ENCODE measurements around the gene CDC42EP2. TPM values are rescaled to one million over a fixed set of nuclear protein-coding genes. Genes with fewer than 3 reads are reported as not detected.

Gene CDC42EP2
- total and polyA plus RNA-seq, 11 donors, result 3.3 to 25.0 (median 10.3) TPM

DNA sequence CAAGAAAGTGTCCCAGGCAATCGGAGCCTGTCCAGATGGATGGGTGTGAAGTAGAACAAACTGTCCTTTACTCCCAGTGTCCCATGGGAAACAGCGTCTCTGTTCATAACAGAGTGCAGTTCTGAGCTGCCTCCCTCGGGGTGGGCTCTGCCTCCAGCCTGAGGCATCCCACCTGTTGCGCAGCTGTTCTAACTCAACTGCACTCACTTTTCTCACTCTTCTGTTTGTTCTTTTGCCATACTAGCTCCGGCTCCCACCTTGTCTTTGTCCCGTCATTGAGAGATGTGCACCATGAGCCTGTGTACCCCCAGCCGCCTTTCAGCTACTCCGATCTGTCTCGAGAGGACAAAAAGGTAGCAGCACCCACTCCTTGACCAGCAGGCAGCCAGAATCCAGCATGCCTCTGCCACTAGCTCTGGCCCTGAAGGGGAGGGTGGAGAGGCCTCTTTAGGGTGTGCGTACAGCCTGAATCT is 20.7 kb upstream of the CDC42EP2 start:
- peaks cover 6 to 94% (median 70%) of the 10 kb centered on the region in 12 donors for H3K4me1 ChIP-seq
- 76 to 84% (median 80%) methylated on average over 10 of the region's 10 CpGs for WGBS, 4 donors
- ATAC-seq (peak; percentile 21 to 42 (median 37)), DNase-seq (peak in 4 of 5 donors; percentile 57 to 89 (median 74))
- H3K36me3 ChIP-seq, result peaks cover 0 to 41% (median 12%) of the 10 kb centered on the region in 9 donors
- peak overlapping the region; percentile 28 to 92 (median 79) for H3K27ac ChIP-seq
- H3K9me3 ChIP-seq, result no peaks in the 10 kb centered on the region
- TF ChIP-seq CTCF (IDR thresholded peaks at IDR 0.05), result no peak
- TF ChIP-seq POLR2A (IDR thresholded peaks at IDR 0.05), result no peak
- peak overlapping the region in 2 of 12 donors; percentile 20 to 24 for H3K4me3 ChIP-seq
- no peaks in the 10 kb centered on the region for H3K27me3 ChIP-seq
- intact Hi-C loops (cut with DNase I), result loop anchor here in 1 of 10 donors (1.0 kb wide), 1 partner anchor 20 kb away; the partner anchor contains the start of gene CDC42EP2

DNA sequence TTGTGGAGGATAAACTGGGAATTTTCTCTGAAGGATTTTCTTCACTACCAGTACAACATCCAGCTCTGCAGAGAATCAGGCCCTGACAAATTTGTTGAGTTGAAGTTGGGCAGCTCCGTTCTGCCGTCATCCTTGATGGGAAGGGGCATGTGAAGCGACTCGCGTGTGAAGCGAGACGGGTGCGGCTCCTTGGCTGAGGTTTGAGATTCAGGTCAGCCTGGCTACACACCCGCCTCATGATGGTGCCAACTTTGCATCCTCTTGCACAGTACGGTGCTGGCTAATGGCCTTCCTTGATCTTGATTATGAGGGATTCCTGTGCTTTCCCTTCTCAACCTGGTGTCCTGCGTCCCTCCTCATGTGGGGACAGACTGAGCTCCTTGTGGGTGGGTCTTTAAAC is 19.7 kb upstream of the CDC42EP2 start:
- WGBS, 4 donors, result 88 to 92% (median 90%) methylated on average over 11 of the region's 11 CpGs
- TF ChIP-seq CTCF (IDR thresholded peaks at IDR 0.05) (no peak), POLR2A (IDR thresholded peaks at IDR 0.05) (no peak)
- H3K4me3 ChIP-seq, result peak overlapping the region in 1 of 12 donors; percentile 24
- H3K27ac ChIP-seq, result peak overlapping the region in 9 of 12 donors; percentile 51 to 92 (median 77)
- H3K36me3 ChIP-seq, result peaks cover 0 to 30% (median 12%) of the 10 kb centered on the region in 9 donors
- intact Hi-C loops (cut with DNase I), result no loop called here
- H3K9me3 ChIP-seq, result no peaks in the 10 kb centered on the region
- peaks cover 6 to 90% (median 74%) of the 10 kb centered on the region in 12 donors for H3K4me1 ChIP-seq
- no peaks in the 10 kb centered on the region for H3K27me3 ChIP-seq
- no peak for ATAC-seq
- peak in 1 of 5 donors; percentile 60 for DNase-seq

- Histone ChIP-seq H3K27me3 (no peaks in the 10 kb centered on the region), H3K27ac (peak overlapping the region in 8 of 12 donors; percentile 41 to 92 (median 78)), H3K4me1 (peaks cover 6 to 82% (median 66%) of the 10 kb centered on the region in 12 donors), H3K9me3 (no peaks in the 10 kb centered on the region), H3K36me3 (peaks cover 0 to 30% (median 12%) of the 10 kb centered on the region in 9 donors), H3K4me3 (no peak overlapping the region)
- no peak for DNase-seq
- WGBS, 4 donors, result 95 to 100% (median 96%) methylated on average over 11 of the region's 11 CpGs
- no peak for ATAC-seq
- TF ChIP-seq CTCF (IDR thresholded peaks at IDR 0.05) (no peak), POLR2A (IDR thresholded peaks at IDR 0.05) (no peak)
- intact Hi-C loops (cut with DNase I), result no loop called here
Observed at GRCh38 chr11:65295571-65296341, 18.9 kb upstream of the CDC42EP2 start.

DNA sequence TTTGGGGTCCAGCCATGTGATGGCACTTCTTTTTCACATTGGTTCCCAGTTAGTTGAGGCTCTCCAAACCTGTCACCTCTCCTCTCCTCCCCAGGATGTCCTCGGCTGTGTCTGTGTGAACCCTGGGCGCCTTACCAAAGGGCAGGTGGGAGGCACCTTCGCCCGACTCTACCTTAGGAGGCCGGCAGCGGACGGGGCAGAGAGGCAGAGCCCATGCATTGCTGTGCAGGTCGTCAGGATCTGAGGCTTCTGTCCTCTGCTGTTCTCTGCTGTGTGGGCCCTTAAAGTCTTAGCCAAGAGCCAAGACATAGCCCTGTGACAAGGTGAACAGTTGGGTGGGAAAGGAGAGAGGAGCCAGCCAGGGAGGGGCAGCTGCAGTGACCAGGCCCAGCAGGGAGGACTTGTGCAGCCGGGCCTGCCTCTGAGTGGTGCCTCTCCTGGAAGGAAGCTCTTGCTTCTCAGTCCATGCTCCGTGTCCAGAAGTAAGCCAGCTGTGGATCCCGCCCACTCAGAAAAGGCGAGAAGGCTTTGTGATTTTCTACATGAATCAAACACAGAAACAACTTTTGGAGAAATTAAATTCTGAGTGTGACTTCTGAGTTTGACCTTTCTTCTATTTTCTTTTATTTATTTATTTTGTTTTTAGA is 17.5 kb upstream of the CDC42EP2 start:
- ATAC-seq (peak in 2 of 4 donors; percentile 14 to 39), DNase-seq (peak in 2 of 5 donors; percentile 62 to 69)
- Histone ChIP-seq H3K9me3 (no peaks in the 10 kb centered on the region), H3K36me3 (peaks cover 0 to 30% (median 12%) of the 10 kb centered on the region in 9 donors), H3K27me3 (no peaks in the 10 kb centered on the region), H3K4me3 (no peak overlapping the region), H3K27ac (peak overlapping the region; percentile 56 to 92 (median 81)), H3K4me1 (peaks cover 0 to 78% (median 61%) of the 10 kb centered on the region in 12 donors)
- WGBS, 4 donors, result 82 to 87% (median 86%) methylated on average over 12 of the region's 12 CpGs
- TF ChIP-seq POLR2A (IDR thresholded peaks at IDR 0.05) (no peak), CTCF (IDR thresholded peaks at IDR 0.05) (no peak)
- intact Hi-C loops (cut with DNase I), result no loop called here
